ENCODE data around the gene OR6P1. TPM values are rescaled to one million over a fixed set of nuclear protein-coding genes. Genes with fewer than 3 reads are reported as not detected.

Gene OR6P1
- not detected for total RNA-seq

GRCh38 chr1:158570480-158570879 lies at the start of gene OR6P1:
TSS of gene OR6P1 (minus strand) at chr1:158570580. CDS start at chr1:158563604, 6,976 bp downstream.
- POLR2A ChIA-PET: no interaction called here
- Mint-ChIP-seq H3K27ac (no peak within 1 kb of the TSS), H3K9me3 (no peaks in the 10 kb centered on the region), H3K4me3 (no peak within 1 kb of the TSS), H3K36me3 (no peaks in the 10 kb centered on the region), H3K27me3 (peaks cover 14% of the 10 kb centered on the region), H3K4me1 (no peaks in the 10 kb centered on the region)
- DNase-seq: no peak
- ATAC-seq (ENCODE audit: low read depth): no peak

GRCh38 chr1:158613764-158614163 lies 43.4 kb upstream of the OR6P1 start:
- H3K36me3 Mint-ChIP-seq: no peaks in the 10 kb centered on the region
- no peak overlapping the region for H3K27ac Mint-ChIP-seq
- H3K4me3 Mint-ChIP-seq: no peak overlapping the region
- peaks cover 2% of the 10 kb centered on the region for H3K4me1 Mint-ChIP-seq
- H3K9me3 Mint-ChIP-seq: no peaks in the 10 kb centered on the region
- ATAC-seq (ENCODE audit: low read depth) (no peak), DNase-seq (no peak)
- peaks cover 13% of the 10 kb centered on the region for H3K27me3 Mint-ChIP-seq
- POLR2A ChIA-PET: no interaction called here

- H3K27me3 Mint-ChIP-seq: peaks cover 13% of the 10 kb centered on the region
- H3K4me3 Mint-ChIP-seq: no peak overlapping the region
- H3K27ac Mint-ChIP-seq: no peak overlapping the region
- no peaks in the 10 kb centered on the region for H3K36me3 Mint-ChIP-seq
- H3K9me3 Mint-ChIP-seq: no peaks in the 10 kb centered on the region
- no peak for ATAC-seq (ENCODE audit: low read depth)
- H3K4me1 Mint-ChIP-seq: peaks cover 2% of the 10 kb centered on the region
- DNase-seq: no peak
- POLR2A ChIA-PET: no interaction called here
These were observed 41.5 kb upstream of the OR6P1 start for GRCh38 chr1:158611916-158612315.

DNA sequence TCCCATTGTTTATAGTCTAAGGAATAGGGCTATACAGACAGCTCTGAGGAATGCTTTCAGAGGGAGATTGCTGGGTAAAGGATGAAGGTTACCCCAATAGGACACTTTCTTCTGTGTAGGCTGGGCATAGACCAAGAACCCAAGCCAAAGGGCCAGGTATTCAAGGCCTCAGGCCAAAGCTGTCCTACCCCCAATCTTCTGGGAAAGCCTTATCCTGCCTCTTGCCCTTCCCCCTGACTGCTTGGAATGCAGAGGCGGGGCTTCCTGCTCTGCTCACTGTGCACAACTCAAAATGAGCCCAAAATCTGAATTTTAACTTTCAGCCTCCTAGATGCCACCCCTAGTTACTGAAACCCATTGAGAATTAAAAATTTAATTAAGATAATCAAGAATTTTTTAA lies 36.9 kb upstream of the OR6P1 start:
- ATAC-seq (ENCODE audit: low read depth): no peak
- H3K27ac Mint-ChIP-seq: no peak overlapping the region

GRCh38 chr1:158604968-158605367 lies 34.6 kb upstream of the OR6P1 start, which contains the start of gene OR10Z1:
TSS of gene OR10Z1 (plus strand) at chr1:158605268. CDS start at chr1:158606439, 1,171 bp downstream.
- peaks cover 4% of the 10 kb centered on the region for H3K27me3 Mint-ChIP-seq
- ATAC-seq (ENCODE audit: low read depth) (no peak), DNase-seq (no peak)
- no peak within 1 kb of the TSS for H3K4me3 Mint-ChIP-seq
- H3K4me1 Mint-ChIP-seq: no peaks in the 10 kb centered on the region
- no peak within 1 kb of the TSS for H3K27ac Mint-ChIP-seq
- no peaks in the 10 kb centered on the region for H3K36me3 Mint-ChIP-seq
- H3K9me3 Mint-ChIP-seq: no peaks in the 10 kb centered on the region
- POLR2A ChIA-PET: no interaction called here

More for the DNA sequence above, 36.9 kb upstream of the OR6P1 start:
- no peak overlapping the region for H3K4me3 Mint-ChIP-seq
- POLR2A ChIA-PET: no interaction called here
- peaks cover 2% of the 10 kb centered on the region for H3K4me1 Mint-ChIP-seq
- H3K27me3 Mint-ChIP-seq: peaks cover 7% of the 10 kb centered on the region
- no peak for DNase-seq
- H3K9me3 Mint-ChIP-seq: no peaks in the 10 kb centered on the region
- H3K36me3 Mint-ChIP-seq: no peaks in the 10 kb centered on the region

DNA sequence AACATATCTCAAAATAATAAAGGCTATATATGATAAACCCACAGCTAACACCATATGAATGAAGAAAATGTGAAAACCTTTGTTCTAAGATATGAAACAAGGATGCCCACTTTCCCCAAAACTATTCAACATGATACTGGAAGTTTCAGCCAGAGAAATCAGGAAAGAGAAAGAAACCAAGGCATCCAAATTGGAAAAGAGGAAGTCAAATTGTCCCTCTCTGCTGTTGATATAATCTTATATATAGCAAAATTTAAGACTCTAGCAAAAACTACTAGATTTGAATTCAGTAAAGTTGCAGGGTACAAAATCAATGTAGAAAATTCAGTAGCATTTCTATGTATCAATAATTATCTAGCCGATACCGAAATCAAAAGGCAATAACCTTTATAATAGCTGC lies 30.4 kb upstream of the OR6P1 start:
- H3K9me3 Mint-ChIP-seq: peaks cover 13% of the 10 kb centered on the region
- POLR2A ChIA-PET: no interaction called here
- ATAC-seq (ENCODE audit: low read depth) (no peak), DNase-seq (no peak)
- H3K36me3 Mint-ChIP-seq: no peaks in the 10 kb centered on the region
- H3K27me3 Mint-ChIP-seq: peaks cover 3% of the 10 kb centered on the region
- H3K27ac Mint-ChIP-seq: no peak overlapping the region
- no peaks in the 10 kb centered on the region for H3K4me1 Mint-ChIP-seq
- H3K4me3 Mint-ChIP-seq: no peak overlapping the region

GRCh38 chr1:158586942-158587341 lies 16.6 kb upstream of the OR6P1 start:
- H3K27me3 Mint-ChIP-seq: peaks cover 2% of the 10 kb centered on the region
- H3K4me3 Mint-ChIP-seq: no peak overlapping the region
- POLR2A ChIA-PET: no interaction called here
- no peak for DNase-seq
- no peaks in the 10 kb centered on the region for H3K9me3 Mint-ChIP-seq
- H3K27ac Mint-ChIP-seq: no peak overlapping the region
- ATAC-seq (ENCODE audit: low read depth): no peak
- H3K4me1 Mint-ChIP-seq: no peaks in the 10 kb centered on the region
- no peaks in the 10 kb centered on the region for H3K36me3 Mint-ChIP-seq

- no peak overlapping the region for H3K4me3 Mint-ChIP-seq
- ATAC-seq (ENCODE audit: low read depth): no peak
- peaks cover 2% of the 10 kb centered on the region for H3K27me3 Mint-ChIP-seq
- H3K9me3 Mint-ChIP-seq: no peaks in the 10 kb centered on the region
- no peak overlapping the region for H3K27ac Mint-ChIP-seq
- H3K36me3 Mint-ChIP-seq: no peaks in the 10 kb centered on the region
- POLR2A ChIA-PET: no interaction called here
- DNase-seq: no peak
- no peaks in the 10 kb centered on the region for H3K4me1 Mint-ChIP-seq
These were observed 13.6 kb upstream of the OR6P1 start for GRCh38 chr1:158583962-158584361.

DNA sequence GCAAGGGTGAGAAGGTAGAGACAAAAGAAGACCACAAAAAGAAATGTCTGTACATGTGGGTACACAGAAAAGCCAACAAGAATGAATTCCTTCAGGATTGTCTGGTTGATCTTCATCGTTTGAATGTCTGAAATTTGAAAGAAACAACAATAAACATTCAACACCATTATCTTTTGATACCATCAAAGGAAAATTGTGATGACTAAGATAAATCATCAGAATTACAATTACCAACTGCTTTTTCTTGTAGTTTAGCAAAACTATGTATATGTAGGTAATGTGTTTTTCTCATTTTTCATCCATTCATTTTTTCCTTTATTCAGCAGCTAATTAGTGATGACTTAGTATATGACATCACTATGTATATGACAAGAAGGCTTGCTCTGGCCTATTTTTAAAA lies 9.4 kb upstream of the OR6P1 start, which contains the start of gene OR10X1:
Gene OR10X1, minus strand, starts transcription at position 167 of the 400 bp plus-strand sequence. Its CDS starts 0 bp downstream, at position 167.
- H3K4me3 Mint-ChIP-seq: no peak within 1 kb of the TSS
- peaks cover 3% of the 10 kb centered on the region for H3K27me3 Mint-ChIP-seq
- DNase-seq (no peak), ATAC-seq (ENCODE audit: low read depth) (no peak)
- no peaks in the 10 kb centered on the region for H3K9me3 Mint-ChIP-seq
- no peak within 1 kb of the TSS for H3K27ac Mint-ChIP-seq
- POLR2A ChIA-PET: no interaction called here
- H3K4me1 Mint-ChIP-seq: no peaks in the 10 kb centered on the region
- no peaks in the 10 kb centered on the region for H3K36me3 Mint-ChIP-seq

- Mint-ChIP-seq H3K9me3 (no peaks in the 10 kb centered on the region), H3K4me3 (no peak overlapping the region)
These were observed 7.2 kb upstream of the OR6P1 start for GRCh38 chr1:158577561-158577960.

DNA sequence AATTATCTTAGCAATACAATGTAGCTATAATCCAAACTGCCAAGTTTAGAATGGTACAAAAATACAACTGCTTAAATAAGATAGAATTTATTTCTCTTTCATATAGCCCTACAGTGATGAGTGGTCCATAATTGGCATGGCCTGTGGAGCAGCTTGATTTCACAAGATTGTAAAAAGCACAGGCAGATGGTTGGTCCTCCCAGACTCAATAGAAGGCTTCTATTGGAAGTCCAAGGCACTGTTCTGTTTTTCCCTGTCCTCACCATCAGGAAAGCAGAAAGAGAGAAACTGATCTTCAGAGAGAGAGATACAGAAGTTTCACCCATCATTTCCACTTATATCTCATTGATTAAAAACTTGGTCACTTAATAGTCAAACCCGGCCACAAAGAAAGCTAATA lies 1.8 kb upstream of the OR6P1 start:
- Mint-ChIP-seq H3K27ac (no peak overlapping the region), H3K27me3 (peaks cover 14% of the 10 kb centered on the region), H3K36me3 (no peaks in the 10 kb centered on the region), H3K9me3 (no peaks in the 10 kb centered on the region), H3K4me1 (no peaks in the 10 kb centered on the region), H3K4me3 (no peak overlapping the region)
- ATAC-seq (ENCODE audit: low read depth) (no peak), DNase-seq (no peak)
- POLR2A ChIA-PET: no interaction called here

More at GRCh38 chr1:158577561-158577960, 7.2 kb upstream of the OR6P1 start:
- DNase-seq (no peak), ATAC-seq (ENCODE audit: low read depth) (no peak)
- Mint-ChIP-seq H3K36me3 (no peaks in the 10 kb centered on the region), H3K27ac (no peak overlapping the region), H3K27me3 (peaks cover 11% of the 10 kb centered on the region), H3K4me1 (no peaks in the 10 kb centered on the region)
- POLR2A ChIA-PET: no interaction called here

GRCh38 chr1:158564608-158565007 lies 5.8 kb downstream of the OR6P1 start:
- ATAC-seq (ENCODE audit: low read depth): no peak

DNA sequence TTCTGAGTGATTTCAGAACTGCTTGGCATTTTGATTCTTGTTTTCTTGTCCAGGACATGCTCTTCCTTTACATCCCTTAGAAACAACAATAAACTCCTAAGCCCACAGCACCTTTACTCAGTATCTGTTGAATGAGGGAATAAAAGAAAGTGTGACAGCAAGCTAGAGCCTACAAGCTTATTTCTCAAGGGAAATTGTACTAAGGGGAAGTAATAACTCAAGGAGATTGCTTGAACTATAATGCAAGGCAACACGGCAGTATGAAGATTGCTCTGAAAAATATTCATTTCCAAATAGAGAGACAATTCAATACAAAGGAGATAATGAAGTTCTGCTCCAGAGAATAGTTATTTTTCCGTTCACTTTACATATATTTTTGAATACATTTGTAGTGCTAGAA lies 6.5 kb downstream of the OR6P1 start:
- Mint-ChIP-seq H3K4me1 (no peaks in the 10 kb centered on the region), H3K4me3 (no peak overlapping the region), H3K36me3 (no peaks in the 10 kb centered on the region), H3K27me3 (peaks cover 2% of the 10 kb centered on the region), H3K27ac (no peak overlapping the region), H3K9me3 (no peaks in the 10 kb centered on the region)
- POLR2A ChIA-PET: no interaction called here
- ATAC-seq (ENCODE audit: low read depth): no peak
- DNase-seq: no peak

More at GRCh38 chr1:158564608-158565007, 5.8 kb downstream of the OR6P1 start:
- no peaks in the 10 kb centered on the region for H3K4me1 Mint-ChIP-seq
- no peaks in the 10 kb centered on the region for H3K36me3 Mint-ChIP-seq
- no peak overlapping the region for H3K27ac Mint-ChIP-seq
- no peak overlapping the region for H3K4me3 Mint-ChIP-seq
- H3K9me3 Mint-ChIP-seq: no peaks in the 10 kb centered on the region
- H3K27me3 Mint-ChIP-seq: peaks cover 2% of the 10 kb centered on the region
- DNase-seq: no peak
- POLR2A ChIA-PET: no interaction called here

- H3K4me3 Mint-ChIP-seq: no peak overlapping the region
- H3K36me3 Mint-ChIP-seq: no peaks in the 10 kb centered on the region
These were observed 10.7 kb downstream of the OR6P1 start for GRCh38 chr1:158559696-158560095.

DNA sequence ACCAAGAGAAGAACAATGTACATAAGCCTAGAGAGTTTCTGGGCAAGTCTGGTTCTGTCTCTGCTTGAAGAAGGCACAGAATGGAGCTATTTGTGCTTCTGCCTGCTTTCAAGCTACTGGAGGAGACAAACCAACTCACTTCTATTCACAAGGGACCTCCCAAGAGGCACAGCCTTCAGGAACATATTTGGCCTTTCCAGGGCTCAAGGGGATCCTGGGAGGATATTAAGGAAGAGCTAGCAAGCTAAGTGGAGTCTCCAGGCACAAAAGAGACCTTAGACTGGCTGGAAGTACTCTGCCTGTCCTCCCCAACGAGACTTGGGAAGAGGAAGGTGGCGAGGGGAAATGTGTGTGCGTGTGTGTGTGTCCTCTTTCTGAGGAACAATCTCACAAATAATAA lies 16.0 kb downstream of the OR6P1 start, which contains the start of gene OR6Y1:
Gene OR6Y1, minus strand, starts transcription at position 54 of the 400 bp plus-strand sequence. CDS start 6,300 bp downstream, outside the sequence.
- POLR2A ChIA-PET: no interaction called here
- ATAC-seq (ENCODE audit: low read depth) (no peak), DNase-seq (no peak)
- Mint-ChIP-seq H3K4me3 (no peak within 1 kb of the TSS), H3K36me3 (no peaks in the 10 kb centered on the region), H3K27me3 (peaks cover 11% of the 10 kb centered on the region), H3K9me3 (no peaks in the 10 kb centered on the region), H3K27ac (no peak within 1 kb of the TSS), H3K4me1 (no peaks in the 10 kb centered on the region)

More at GRCh38 chr1:158559696-158560095, 10.7 kb downstream of the OR6P1 start:
- no peak for DNase-seq
- POLR2A ChIA-PET: no interaction called here
- Mint-ChIP-seq H3K27ac (no peak overlapping the region), H3K9me3 (no peaks in the 10 kb centered on the region), H3K27me3 (peaks cover 2% of the 10 kb centered on the region), H3K4me1 (no peaks in the 10 kb centered on the region)
- no peak for ATAC-seq (ENCODE audit: low read depth)
